ENCODE measurements around the gene GRM7. TPM values are rescaled to one million over a fixed set of nuclear protein-coding genes. Genes with fewer than 3 reads are reported as not detected.

The GRM7 gene
- total and polyA plus RNA-seq, 9 of the 15 experiments (the other 6 are each of a cell fraction or from before 2014, with no cell fraction given), result not detected

GRCh38 chr3:7640787-7641186, 779.9 kb downstream of the GRM7 start:
- POLR2A ChIA-PET, result no interaction called here
- H3K27me3 ChIP-seq (ENCODE audit: control insufficient read depth in 2 of 2, insufficient read depth in 2 of 2, low read length in 2 of 2), result no peaks in the 10 kb centered on the region
- no peaks in the 10 kb centered on the region for H3K4me1 ChIP-seq (replicated peaks in 1 of 2; ENCODE audit: control insufficient read depth in 2 of 2, insufficient read depth in 2 of 2, low read length in 2 of 2)
- no peak for FAIRE-seq
- H3K27ac ChIP-seq (ENCODE audit: extremely low read depth, low read depth, low read length), result no peak overlapping the region
- H3K9me1 ChIP-seq (ENCODE audit: control insufficient read depth, insufficient read depth, low read length), result no peaks in the 10 kb centered on the region
- H3K4me3 ChIP-seq, result no peak overlapping the region
- CTCF ChIA-PET (ENCODE audit: low intra/inter-chr PET ratio), result no interaction called here
- H4K20me1 ChIP-seq (replicated peaks; ENCODE audit: control insufficient read depth, insufficient read depth, low read length), result no peaks in the 10 kb centered on the region
- no peaks in the 10 kb centered on the region for H3K36me3 ChIP-seq (ENCODE audit: control insufficient read depth, insufficient read depth, low read length)
- no TSS peak for BruUV-seq (replicated peaks)
- H3K9ac ChIP-seq (ENCODE audit: insufficient read depth in 1 of 2, low read depth in 2 of 2, low read length in 2 of 2), result no peak overlapping the region
- H2AFZ ChIP-seq (ENCODE audit: low read depth, low read length), result no peak overlapping the region
- no peak for ATAC-seq
- in situ Hi-C loops (cut with MboI), result no loop called here
- no peak for TF ChIP-seq POU5F1 (IDR thresholded peaks at IDR 0.05; ENCODE audit: borderline replicate concordance, low read depth, low read length, partially characterized antibody)
- TF ChIP-seq, protein P1, sequence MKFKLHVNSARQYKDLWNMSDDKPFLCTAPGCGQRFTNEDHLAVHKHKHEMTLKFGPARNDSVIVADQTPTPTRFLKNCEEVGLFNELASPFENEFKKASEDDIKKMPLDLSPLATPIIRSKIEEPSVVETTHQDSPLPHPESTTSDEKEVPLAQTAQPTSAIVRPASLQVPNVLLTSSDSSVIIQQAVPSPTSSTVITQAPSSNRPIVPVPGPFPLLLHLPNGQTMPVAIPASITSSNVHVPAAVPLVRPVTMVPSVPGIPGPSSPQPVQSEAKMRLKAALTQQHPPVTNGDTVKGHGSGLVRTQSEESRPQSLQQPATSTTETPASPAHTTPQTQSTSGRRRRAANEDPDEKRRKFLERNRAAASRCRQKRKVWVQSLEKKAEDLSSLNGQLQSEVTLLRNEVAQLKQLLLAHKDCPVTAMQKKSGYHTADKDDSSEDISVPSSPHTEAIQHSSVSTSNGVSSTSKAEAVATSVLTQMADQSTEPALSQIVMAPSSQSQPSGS (CRISPR knock-in tag; IDR thresholded peaks at IDR 0.05), result no peak
- TF ChIP-seq, protein P2, sequence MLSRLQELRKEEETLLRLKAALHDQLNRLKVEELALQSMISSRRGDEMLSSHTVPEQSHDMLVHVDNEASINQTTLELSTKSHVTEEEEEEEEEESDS (CRISPR knock-in tag; IDR thresholded peaks at IDR 0.05), result no peak
- no peak for TF ChIP-seq NCOA2 (IDR thresholded peaks at IDR 0.05; ENCODE audit: partially characterized antibody in 2 of 2)
- no peak for TF ChIP-seq THRAP3 (IDR thresholded peaks at IDR 0.05; ENCODE audit: borderline replicate concordance)
- no peak for TF ChIP-seq COPS2 (conservative IDR thresholded peaks at IDR 0.05)
- TF ChIP-seq ELF4 (CRISPR knock-in tag; IDR thresholded peaks at IDR 0.05), result no peak
- no peak for TF ChIP-seq NR0B1 (IDR thresholded peaks at IDR 0.05; ENCODE audit: partially characterized antibody)
- TF ChIP-seq PHF21A (IDR thresholded peaks at IDR 0.05; ENCODE audit: borderline replicate concordance, low read depth), result no peak
- no peak for TF ChIP-seq PHB2 (IDR thresholded peaks at IDR 0.05; ENCODE audit: low read depth)
- TF ChIP-seq NR4A1 (CRISPR knock-in tag; IDR thresholded peaks at IDR 0.05), result no peak
- no peak for TF ChIP-seq NR4A1 (tag; IDR thresholded peaks at IDR 0.05)
- TF ChIP-seq RNF2 (IDR thresholded peaks at IDR 0.05), result no peak
- no peak for TF ChIP-seq RNF219 (CRISPR knock-in tag; IDR thresholded peaks at IDR 0.05)
- TF ChIP-seq ZBTB1 (CRISPR knock-in tag; IDR thresholded peaks at IDR 0.05; ENCODE audit: borderline replicate concordance, low read depth), result no peak
- TF ChIP-seq SMARCA5 (IDR thresholded peaks at IDR 0.05), result no peak
- intact Hi-C loops (cut with micrococcal nuclease), result no loop called here
- no peaks in the 10 kb centered on the region; the same call in 1 of the 2 replicates for H3K9me3 ChIP-seq (replicated peaks; ENCODE audit: control insufficient read depth, insufficient read depth, low read depth, low read length)
- no peaks in the 10 kb centered on the region for H3K79me2 ChIP-seq (ENCODE audit: control insufficient read depth, insufficient read depth, low read length)
- no peak for DNase-seq (ENCODE audit: extremely low read depth in 1 of 4, low spot score in 3 of 4)
- H3K4me2 ChIP-seq (ENCODE audit: insufficient read depth, low read length), result no peak overlapping the region

Data from K562 (cell line).